Activated naive CD8-positive, alpha-beta T cell treated with anti-CD3 and anti-CD28 coated beads, Interleukin-2, amount 10 ng/mL, durations not matched to agents 7 days and 5 days (primary cell): ENCODE data around the gene MT4. TPM values are rescaled to one million over a fixed set of nuclear protein-coding genes. Genes with fewer than 3 reads are reported as not detected.
A peak's percentile ranks its signal among the peaks of the same experiment; 100 is the strongest.

Experiments used
- ATAC-seq: fragments of 150-1000 bp; cut with Tn5 transposase; one replicate; pipeline ENCODE4 v1.10.0; 2021; ENCODE audit warnings: low read depth, moderate library complexity
- POLR2A ChIA-PET: fragments of 350-600 bp; sonication (Branson Sonifier 250); formaldehyde crosslinking; loops from one replicate; lab custom pipeline; 2021; ENCODE audit warnings: antibody characterized with exemption; lab: Charles Lee
- DNase-seq: peaks from one replicate; pipeline ENCODE4 v3.0.0; 2021
- H3K27ac Mint-ChIP-seq: one replicate; pipeline ENCODE4 v1.8.0; 2022; ENCODE audit warnings: mild to moderate bottlenecking, mixed read lengths
- H3K27me3 Mint-ChIP-seq: one replicate; pipeline ENCODE4 v1.8.0; 2022; ENCODE audit warnings: mild to moderate bottlenecking, moderate library complexity, mixed read lengths
- H3K36me3 Mint-ChIP-seq: one replicate; pipeline ENCODE4 v1.8.0; 2021; ENCODE audit warnings: mild to moderate bottlenecking, mixed read lengths
- H3K4me1 Mint-ChIP-seq: one replicate; pipeline ENCODE4 v1.8.0; 2021; ENCODE audit warnings: mixed read lengths
- H3K4me3 Mint-ChIP-seq: one replicate; pipeline ENCODE4 v1.8.0; 2022; ENCODE audit warnings: mild to moderate bottlenecking, moderate library complexity, mixed read lengths
- H3K9me3 Mint-ChIP-seq: one replicate; pipeline ENCODE4 v1.8.0; 2021; ENCODE audit warnings: mixed read lengths
- total RNA-seq, 2 experiments: library from RNA; stranded (reverse); gene quantifications; one replicate each; pipeline ENCODE4 v1.2.3, GENCODE V29; 2021

The MT4 gene
- total RNA-seq, 2 experiments from 2014 or later, result not detected

DNA sequence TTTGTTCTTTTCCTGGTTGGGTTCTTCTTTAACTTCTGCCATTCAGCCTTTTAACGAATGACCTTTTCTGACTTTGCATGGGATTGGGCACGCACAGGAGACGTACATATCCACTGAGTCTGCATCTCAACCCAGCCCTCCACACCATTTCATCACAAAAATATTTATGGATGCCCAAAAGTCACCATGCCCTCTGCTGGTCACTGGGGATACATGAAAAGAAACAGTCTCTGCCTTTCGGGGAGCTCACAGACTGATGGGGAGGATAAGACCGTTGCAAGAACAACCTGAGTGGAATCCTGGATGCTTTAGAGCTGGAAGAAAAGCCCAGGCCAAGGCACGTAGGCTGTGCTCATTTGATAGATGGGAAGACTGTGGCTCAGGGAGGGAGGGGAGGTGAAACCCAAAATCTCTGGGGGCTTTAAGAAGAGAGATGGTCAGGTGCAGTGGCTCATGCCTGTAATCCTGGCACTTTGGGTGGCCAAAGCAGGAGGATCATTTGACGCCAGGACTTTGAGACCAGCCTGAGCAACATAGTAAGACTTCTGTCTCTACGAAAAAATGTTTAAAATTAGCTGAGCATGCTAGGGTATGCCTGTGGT lies 35.6 kb downstream of the MT4 start:
- DNase-seq (no peak), ATAC-seq (peak; percentile 61)
- Mint-ChIP-seq H3K27ac (no peak overlapping the region), H3K4me1 (peaks cover 19% of the 10 kb centered on the region), H3K36me3 (no peaks in the 10 kb centered on the region), H3K4me3 (no peak overlapping the region), H3K9me3 (no peaks in the 10 kb centered on the region), H3K27me3 (peaks cover 12% of the 10 kb centered on the region)
- POLR2A ChIA-PET, result interaction anchor here (0.6 to 1.0 kb wide), 3 partner anchors 25 to 102 kb away, joined by 3 to 4 read pairs (median 3); partner anchors contain the start of genes BBS2 and MT1E

DNA sequence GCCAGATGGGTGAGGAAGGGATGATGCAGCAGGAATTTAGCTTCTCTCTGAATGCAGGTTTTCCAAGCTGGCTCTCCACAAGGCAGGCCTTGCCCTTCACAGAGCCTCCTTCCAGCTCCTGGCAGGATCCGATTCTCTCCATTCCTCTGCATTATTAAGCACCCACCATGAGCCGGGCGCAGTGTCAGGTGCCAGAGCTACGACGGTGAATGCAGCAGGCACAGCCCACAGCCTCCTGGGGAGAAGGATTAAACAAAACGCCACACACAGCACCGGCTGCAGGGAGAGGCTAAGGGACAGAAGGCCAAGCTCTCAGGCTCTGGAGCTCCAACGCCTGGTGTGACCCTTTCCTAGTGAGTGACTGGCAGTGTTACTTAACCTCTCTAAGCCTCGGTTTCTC lies 36.5 kb downstream of the MT4 start:
- no peak overlapping the region for H3K27ac Mint-ChIP-seq
- POLR2A ChIA-PET, result no interaction called here
- H3K9me3 Mint-ChIP-seq, result no peaks in the 10 kb centered on the region
- ATAC-seq (no peak), DNase-seq (no peak)
- H3K4me3 Mint-ChIP-seq, result no peak overlapping the region
- peaks cover 10% of the 10 kb centered on the region for H3K27me3 Mint-ChIP-seq
- peaks cover 19% of the 10 kb centered on the region for H3K4me1 Mint-ChIP-seq
- no peaks in the 10 kb centered on the region for H3K36me3 Mint-ChIP-seq

DNA sequence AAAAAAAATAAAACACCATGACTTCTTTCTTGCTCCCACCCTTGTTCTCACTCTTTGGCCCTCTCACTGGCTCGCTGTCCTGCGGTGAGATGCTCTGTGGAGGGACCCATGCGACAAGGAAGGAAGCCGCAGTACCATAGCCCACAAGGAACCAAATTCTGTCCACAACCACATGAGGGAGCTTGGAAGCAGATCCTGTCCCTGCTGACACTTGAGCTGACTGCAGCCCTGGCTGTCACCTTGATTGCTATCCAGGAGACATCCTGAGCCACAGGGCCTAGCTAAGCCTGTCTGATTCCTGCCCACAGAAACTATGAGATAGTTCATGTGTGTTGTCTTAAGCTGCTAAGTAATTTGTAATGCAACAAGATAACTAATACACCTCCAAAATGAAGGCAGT lies 38.7 kb downstream of the MT4 start:
- peak; percentile 6 for ATAC-seq
- Mint-ChIP-seq H3K27me3 (peaks cover 10% of the 10 kb centered on the region), H3K36me3 (no peaks in the 10 kb centered on the region), H3K27ac (no peak overlapping the region), H3K4me3 (no peak overlapping the region), H3K9me3 (no peaks in the 10 kb centered on the region), H3K4me1 (peaks cover 31% of the 10 kb centered on the region)
- POLR2A ChIA-PET, result interaction anchor here (0.6 to 1.2 kb wide), 3 partner anchors 14 to 126 kb away, joined by 3 read pairs; no protein-coding TSS in a partner anchor
- DNase-seq, result no peak

DNA sequence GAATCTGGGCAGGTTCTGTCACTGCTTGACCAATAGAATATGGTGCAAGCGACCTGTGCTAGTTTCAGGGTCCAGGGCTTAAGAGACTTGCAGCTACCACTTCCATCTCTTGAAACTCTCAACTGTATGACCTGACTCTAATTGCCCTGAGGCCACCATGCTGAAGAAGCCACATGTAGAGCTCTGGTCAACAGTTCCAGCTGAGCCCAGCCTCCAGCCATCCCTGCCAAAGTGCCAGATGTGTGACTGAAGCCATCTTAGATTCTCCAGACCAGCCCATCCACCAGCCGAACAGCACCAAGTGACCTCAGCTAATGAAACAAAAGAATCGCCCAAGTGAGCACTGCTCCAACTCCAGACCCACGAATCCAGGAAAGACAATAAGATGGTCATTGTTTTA lies 40.1 kb downstream of the MT4 start:
- Mint-ChIP-seq H3K27me3 (peaks cover 10% of the 10 kb centered on the region), H3K27ac (no peak overlapping the region), H3K9me3 (no peaks in the 10 kb centered on the region), H3K4me1 (peaks cover 32% of the 10 kb centered on the region), H3K36me3 (no peaks in the 10 kb centered on the region), H3K4me3 (no peak overlapping the region)
- ATAC-seq (no peak), DNase-seq (no peak)
- POLR2A ChIA-PET, result interaction anchor here (1.6 kb wide), 1 partner anchor 21 kb away, joined by 3 read pairs; the partner anchor contains the start of gene MT1E

DNA sequence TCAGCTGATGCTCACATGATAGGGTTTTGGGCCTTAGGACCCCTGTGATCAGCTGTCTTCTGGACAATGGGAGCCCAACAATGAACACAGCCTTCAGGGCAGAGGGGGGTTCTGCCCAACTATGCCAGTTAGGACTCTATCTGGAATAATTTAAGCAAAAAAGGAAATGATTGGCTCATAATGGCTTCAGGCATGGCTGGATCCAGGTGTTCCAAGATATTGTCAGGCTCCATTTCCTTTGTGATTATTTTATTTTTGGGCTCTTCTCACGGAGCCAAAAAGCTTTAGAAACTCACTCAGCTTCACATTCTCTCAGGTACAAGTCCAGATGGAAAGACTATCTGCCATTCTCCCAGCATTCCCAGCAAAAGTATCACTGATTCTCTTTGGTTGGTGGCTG lies 40.6 kb downstream of the MT4 start:
- Mint-ChIP-seq H3K36me3 (no peaks in the 10 kb centered on the region), H3K4me3 (no peak overlapping the region), H3K27ac (peak overlapping the region; percentile 7), H3K27me3 (peaks cover 5% of the 10 kb centered on the region), H3K4me1 (peaks cover 32% of the 10 kb centered on the region), H3K9me3 (no peaks in the 10 kb centered on the region)
- POLR2A ChIA-PET, result interaction anchor here (1.6 kb wide), 1 partner anchor 20 kb away, joined by 3 read pairs; the partner anchor contains the start of gene MT1E
- ATAC-seq (no peak), DNase-seq (no peak)

DNA sequence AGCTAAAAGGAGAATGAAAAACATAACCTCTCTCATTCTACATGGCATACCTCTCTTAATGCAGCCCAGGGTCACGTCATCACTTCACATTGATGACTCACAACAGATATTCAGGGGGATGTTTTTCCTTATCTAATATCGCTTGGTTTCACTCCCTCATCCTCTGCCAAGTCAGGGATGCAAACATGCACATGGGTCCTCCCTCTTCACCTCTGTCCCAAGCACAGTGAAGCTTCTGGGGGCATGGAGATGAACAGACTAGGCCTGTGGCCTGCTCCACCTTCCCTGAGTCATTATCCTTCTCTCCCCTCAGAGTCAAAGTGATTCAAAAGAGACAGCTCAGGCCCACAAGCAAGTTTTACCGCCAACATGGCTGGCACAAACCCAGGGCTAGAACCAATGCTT lies 41.2 kb downstream of the MT4 start:
- DNase-seq (no peak), ATAC-seq (no peak)
- Mint-ChIP-seq H3K4me1 (peaks cover 37% of the 10 kb centered on the region), H3K27ac (peak overlapping the region; percentile 18), H3K4me3 (no peak overlapping the region), H3K36me3 (no peaks in the 10 kb centered on the region), H3K27me3 (peaks cover under 1% of the 10 kb centered on the region), H3K9me3 (no peaks in the 10 kb centered on the region)
- POLR2A ChIA-PET, result interaction anchor here (1.4 kb wide), 1 partner anchor 77 kb away, joined by 3 read pairs; no protein-coding TSS in a partner anchor

DNA sequence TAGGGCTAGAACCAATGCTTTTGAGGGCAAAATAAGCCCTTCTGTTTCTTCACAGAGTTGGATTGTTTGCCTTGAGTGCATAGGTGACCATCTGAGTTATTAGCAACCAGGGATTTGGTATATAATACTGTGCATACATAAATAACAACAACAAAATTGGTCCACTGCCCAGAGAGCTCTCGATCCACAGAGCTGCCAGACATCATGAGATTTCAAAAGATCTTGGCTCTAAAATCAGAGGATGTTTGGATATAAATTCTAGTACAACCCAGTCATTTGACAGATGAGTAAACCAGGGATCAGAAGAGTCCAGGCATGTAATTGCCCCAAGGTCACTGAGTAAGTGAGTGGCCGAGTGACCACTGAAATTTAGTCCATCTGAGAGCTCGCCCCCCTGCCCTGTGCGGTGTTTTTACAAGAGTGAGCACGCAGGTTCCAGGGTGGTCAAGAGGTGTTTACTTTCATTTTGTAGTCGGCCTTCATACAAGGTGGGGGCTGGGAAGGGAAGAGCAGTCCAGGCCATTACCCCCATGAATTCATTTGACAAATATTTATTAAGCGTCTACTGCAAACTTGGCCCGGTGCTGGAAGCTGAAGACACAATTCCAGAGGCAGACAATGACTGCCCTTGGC lies 41.7 kb downstream of the MT4 start:
- Mint-ChIP-seq H3K4me1 (peaks cover 42% of the 10 kb centered on the region), H3K4me3 (peak overlapping the region; percentile 91)
- POLR2A ChIA-PET, result interaction anchor here (0.8 to 2.0 kb wide), 5 partner anchors 11 to 102 kb away, joined by 3 to 6 read pairs (median 4); partner anchors contain the start of gene MT1E

DNA sequence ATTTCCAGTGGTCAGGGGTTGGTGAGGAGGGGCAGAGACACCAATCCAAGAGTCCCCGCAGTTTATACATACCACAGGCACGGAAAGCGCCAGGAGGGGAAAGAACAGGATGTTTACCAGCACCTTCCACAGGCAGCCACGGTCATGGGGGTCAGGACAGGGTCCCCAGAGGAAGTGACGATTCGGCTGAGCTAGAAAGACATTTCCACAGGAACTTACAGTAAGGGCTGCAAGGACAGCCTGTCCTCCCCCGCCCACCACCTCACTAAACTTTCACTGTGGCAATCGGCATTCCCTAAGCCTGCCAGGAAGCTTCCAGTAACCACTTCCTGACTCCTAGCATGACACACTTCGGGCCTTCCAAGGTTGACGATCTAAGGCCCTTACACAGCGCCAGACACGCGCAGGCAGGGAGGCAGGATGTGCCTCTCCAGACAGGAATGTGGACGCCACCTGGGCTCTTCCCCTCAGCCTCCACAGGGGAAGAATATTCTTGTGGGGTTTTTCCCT lies 42.3 kb downstream of the MT4 start:
- Mint-ChIP-seq H3K36me3 (no peaks in the 10 kb centered on the region), H3K4me1 (peaks cover 42% of the 10 kb centered on the region), H3K27ac (peak overlapping the region; percentile 90), H3K4me3 (peak overlapping the region; percentile 91), H3K9me3 (no peaks in the 10 kb centered on the region), H3K27me3 (no peaks in the 10 kb centered on the region)
- no peak for DNase-seq
- POLR2A ChIA-PET, result interaction anchor here (0.8 to 2.0 kb wide), 6 partner anchors 11 to 156 kb away, joined by 3 to 6 read pairs (median 4); partner anchors contain the start of genes MT1E, NUDT21 and OGFOD1
- no peak for ATAC-seq

More for the DNA sequence above, 41.7 kb downstream of the MT4 start:
- Mint-ChIP-seq H3K27me3 (no peaks in the 10 kb centered on the region), H3K36me3 (no peaks in the 10 kb centered on the region), H3K27ac (peak overlapping the region; percentile 90), H3K9me3 (no peaks in the 10 kb centered on the region)
- ATAC-seq (no peak), DNase-seq (no peak)

DNA sequence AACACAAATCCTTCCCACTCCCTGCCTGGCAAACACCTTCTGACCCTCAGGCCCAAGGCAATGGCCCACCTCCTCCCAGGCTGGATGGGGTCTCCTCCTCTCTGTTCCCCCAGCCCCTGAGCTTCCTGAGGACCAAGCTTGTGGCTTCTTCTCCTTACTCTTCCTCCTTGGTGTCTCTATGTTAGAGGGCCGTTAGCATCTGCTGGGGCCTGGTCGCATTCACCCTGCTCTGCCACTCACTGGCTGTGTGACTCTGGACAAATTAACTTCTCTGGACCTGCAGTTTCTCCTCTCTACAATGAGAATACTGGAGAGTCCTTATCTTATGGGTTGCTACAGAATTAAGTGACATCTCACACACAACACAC lies 42.8 kb downstream of the MT4 start:
- Mint-ChIP-seq H3K36me3 (no peaks in the 10 kb centered on the region), H3K27ac (peak overlapping the region; percentile 90), H3K27me3 (no peaks in the 10 kb centered on the region), H3K4me1 (peaks cover 42% of the 10 kb centered on the region), H3K4me3 (peak overlapping the region; percentile 91), H3K9me3 (no peaks in the 10 kb centered on the region)
- no peak for DNase-seq
- no peak for ATAC-seq
- POLR2A ChIA-PET, result interaction anchor here (0.5 to 2.0 kb wide), 7 partner anchors 10 to 1819 kb away, joined by 3 to 13 read pairs (median 5); partner anchors contain the start of genes HERPUD1, MT1E, NUDT21 and OGFOD1

DNA sequence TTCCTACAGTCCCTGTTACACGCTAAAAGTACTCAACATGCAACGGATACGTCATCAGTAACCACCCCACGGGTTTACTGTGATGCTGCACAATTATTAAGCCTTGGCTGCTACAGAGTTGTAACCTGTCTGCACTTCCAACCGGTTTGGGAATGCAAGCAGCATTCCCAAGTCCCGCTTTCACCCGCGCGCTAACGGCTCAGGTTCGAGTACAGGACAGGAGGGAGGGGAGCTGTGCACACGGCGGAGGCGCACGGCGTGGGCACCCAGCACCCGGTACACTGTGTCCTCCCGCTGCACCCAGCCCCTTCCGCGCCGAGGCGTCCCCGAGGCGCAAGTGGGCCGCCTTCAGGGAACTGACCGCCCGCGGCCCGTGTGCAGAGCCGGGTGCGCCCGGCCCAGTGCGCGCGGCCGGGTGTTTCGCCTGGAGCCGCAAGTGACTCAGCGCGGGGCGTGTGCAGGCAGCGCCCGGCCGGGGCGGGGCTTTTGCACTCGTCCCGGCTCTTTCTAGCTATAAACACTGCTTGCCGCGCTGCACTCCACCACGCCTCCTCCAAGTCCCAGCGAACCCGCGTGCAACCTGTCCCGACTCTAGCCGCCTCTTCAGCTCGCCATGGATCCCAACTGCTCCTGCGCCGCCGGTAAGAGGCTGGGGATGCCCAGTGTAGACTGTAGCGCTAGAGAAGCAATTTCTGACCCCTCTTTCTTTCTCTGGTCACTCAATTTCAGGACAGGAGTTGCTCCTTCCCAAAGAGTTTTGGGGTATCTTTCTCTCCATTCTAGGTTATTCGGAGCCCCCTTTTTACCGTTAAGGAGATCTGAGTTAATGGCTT lies 43.4 kb downstream of the MT4 start, which contains the start of gene MT2A:
TSS of gene MT2A (plus strand) at position 542 of the 833 bp plus-strand sequence. CDS start at position 614, 72 bp downstream.
- H3K36me3 Mint-ChIP-seq, result no peaks in the 10 kb centered on the region
- no peaks in the 10 kb centered on the region for H3K9me3 Mint-ChIP-seq
- peak; percentile 80 for ATAC-seq
- POLR2A ChIA-PET, result interaction anchor here (0.5 to 2.3 kb wide), 15 partner anchors 10 to 1818 kb away, joined by 3 to 22 read pairs (median 4); partner anchors contain the start of genes HERPUD1, MT1E, MT1F and MT1G
- peak; percentile 93 for DNase-seq
- H3K27ac Mint-ChIP-seq, result peak within 1 kb of the TSS; percentile 90
- peaks cover 42% of the 10 kb centered on the region for H3K4me1 Mint-ChIP-seq
- H3K27me3 Mint-ChIP-seq, result no peaks in the 10 kb centered on the region
- H3K4me3 Mint-ChIP-seq, result peak within 1 kb of the TSS; percentile 91

DNA sequence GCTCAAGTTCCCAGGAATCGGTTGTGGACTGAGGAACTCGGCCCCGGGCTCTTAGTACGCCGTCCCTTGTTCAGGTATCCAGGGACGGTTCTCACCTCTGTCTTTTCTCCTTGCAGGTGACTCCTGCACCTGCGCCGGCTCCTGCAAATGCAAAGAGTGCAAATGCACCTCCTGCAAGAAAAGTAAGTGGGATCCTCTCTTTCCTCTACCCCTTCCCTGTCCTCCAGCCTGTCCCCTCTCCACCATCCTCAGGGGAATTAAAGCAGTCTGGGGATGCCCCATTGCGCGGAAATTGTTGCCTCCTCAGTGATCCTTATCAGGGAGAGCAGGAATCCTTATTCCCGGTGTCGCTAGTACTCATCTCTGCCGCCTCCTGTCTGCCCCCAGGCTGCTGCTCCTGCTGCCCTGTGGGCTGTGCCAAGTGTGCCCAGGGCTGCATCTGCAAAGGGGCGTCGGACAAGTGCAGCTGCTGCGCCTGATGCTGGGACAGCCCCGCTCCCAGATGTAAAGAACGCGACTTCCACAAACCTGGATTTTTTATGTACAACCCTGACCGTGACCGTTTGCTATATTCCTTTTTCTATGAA lies 44.1 kb downstream of the MT4 start:
- POLR2A ChIA-PET, result interaction anchor here (0.7 to 2.3 kb wide), 13 partner anchors 9 to 323 kb away, joined by 3 to 22 read pairs (median 4); partner anchors contain the start of genes HERPUD1, MT1E, MT1F and MT1G
- Mint-ChIP-seq H3K36me3 (no peaks in the 10 kb centered on the region), H3K4me3 (peak overlapping the region; percentile 91), H3K9me3 (no peaks in the 10 kb centered on the region), H3K27me3 (no peaks in the 10 kb centered on the region), H3K4me1 (peaks cover 37% of the 10 kb centered on the region), H3K27ac (peak overlapping the region; percentile 82)
- no peak for ATAC-seq
- peak; percentile 47 for DNase-seq

DNA sequence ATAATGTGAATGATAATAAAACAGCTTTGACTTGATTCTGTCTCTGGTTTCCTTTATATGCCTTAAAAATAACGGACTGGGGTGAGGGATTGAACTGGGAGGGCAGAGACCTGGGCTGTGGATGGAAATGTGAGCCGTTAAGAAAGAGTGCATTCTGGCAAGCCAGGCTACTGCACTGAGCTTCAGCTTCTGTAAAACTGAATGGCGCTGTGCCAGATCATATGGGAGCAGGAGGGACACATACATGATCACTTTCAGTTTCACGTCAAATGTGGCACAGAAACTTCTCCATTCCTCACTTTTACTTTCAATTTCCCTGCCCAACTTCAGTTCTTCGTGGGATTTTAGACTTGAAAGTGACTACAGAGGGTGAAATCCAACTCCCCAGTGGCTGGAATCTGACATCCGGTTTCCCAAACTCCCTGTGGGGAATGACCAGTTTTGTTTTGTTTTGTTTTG lies 44.6 kb downstream of the MT4 start:
- no peaks in the 10 kb centered on the region for H3K9me3 Mint-ChIP-seq
- no peaks in the 10 kb centered on the region for H3K36me3 Mint-ChIP-seq
- DNase-seq, result peak; percentile 49
- H3K27ac Mint-ChIP-seq, result peak overlapping the region; percentile 82
- H3K4me1 Mint-ChIP-seq, result peaks cover 38% of the 10 kb centered on the region
- H3K27me3 Mint-ChIP-seq, result no peaks in the 10 kb centered on the region
- peak overlapping the region; percentile 91 for H3K4me3 Mint-ChIP-seq
- ATAC-seq, result peak; percentile 49
- POLR2A ChIA-PET, result interaction anchor here (1.2 to 2.3 kb wide), 8 partner anchors 8 to 99 kb away, joined by 3 to 22 read pairs (median 8); partner anchors contain the start of genes MT1E and MT1X
